HG02588 (cell line): Measurements from ENCODE around the gene GOLGA7B.

Source experiments
- ATAC-seq: cut with Tn5 transposase; IDR thresholded peaks from one replicate; pipeline ENCODE4 v1.9.1; 2021; ENCODE audit warnings: mild to moderate bottlenecking, moderate library complexity; ENCODE audit not compliant: unreplicated experiment

Gene GOLGA7B

DNA sequence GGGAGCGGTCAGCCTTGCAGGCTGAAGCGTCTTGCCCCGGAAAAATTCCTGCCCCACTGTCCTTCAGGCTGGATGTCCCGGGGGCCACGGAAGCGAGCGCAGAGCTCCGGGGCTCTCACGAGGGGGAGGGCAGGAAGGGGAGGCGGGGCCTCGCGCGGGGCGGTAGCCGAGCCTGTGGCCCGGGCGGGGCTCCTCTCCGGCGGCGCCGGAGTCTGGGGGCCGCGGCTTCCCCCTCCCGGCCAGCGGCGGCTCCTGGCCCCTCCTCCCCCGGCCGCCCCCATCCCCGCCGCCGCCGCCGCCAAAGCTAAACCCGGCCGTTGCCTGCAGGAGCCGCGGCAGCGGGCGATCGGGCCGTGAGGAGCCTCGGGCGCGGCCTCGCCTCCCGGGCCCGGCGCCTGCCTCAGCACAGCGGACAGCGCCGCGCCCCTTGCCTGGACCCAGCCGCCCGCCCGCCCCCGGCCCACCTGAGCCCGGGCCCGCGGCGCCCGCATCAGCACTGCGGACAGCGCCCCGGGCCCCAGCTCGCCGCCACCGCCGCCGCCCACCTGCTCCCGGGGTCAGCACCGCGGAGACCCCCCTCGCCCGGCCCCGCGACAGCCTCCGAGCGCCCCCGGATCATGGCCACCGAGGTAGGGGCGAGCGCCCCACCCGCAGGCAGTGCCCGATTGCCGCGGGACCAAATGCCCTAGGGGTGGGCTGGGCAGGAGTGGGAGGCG is at the start of gene GOLGA7B:
TSS of gene GOLGA7B (plus strand) at position 157 of the 716 bp plus-strand sequence. CDS start at position 618, 461 bp downstream.
- peak; percentile 49 for ATAC-seq

DNA sequence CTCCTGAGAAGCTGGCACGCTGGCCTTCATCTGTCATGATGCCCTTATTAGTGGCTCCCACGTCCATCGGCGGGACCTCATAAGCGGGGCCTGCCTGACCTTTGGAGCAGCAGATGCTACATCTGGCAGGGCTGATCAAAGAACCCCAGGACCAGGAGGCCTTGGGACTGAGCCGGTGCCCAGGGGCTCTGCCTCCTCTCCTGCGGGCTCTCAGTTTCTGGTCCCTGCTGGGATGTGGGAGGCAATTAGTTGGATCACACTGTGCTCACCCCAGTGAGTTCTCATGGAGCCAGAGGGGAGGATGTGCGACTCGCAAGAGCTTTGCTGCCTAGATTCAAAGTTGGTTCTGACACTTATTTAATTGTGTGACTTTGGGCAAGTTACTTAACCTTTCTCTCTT is 49.2 kb upstream of the GOLGA7B start:
- ATAC-seq, result no peak

DNA sequence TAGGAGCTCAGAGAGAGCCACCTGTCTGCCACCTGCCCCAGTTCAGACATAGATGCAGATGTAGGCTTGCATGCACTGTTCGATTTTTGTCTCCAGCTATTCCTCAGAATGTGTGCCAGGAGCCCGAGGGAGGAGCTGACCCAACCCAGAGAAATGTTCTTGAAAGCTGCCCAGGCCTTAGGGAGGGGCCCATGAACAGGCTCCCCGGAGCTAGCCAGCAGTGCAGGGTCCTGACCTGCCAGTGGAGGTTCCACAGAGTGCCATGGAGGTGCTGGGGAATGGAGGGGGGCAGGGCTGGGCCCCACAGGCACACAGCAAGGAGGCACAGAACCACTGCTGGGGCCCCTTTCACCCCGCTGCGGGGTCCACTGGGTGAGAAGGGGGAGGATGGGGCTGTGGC is 48.2 kb upstream of the GOLGA7B start:
- ATAC-seq, result no peak

DNA sequence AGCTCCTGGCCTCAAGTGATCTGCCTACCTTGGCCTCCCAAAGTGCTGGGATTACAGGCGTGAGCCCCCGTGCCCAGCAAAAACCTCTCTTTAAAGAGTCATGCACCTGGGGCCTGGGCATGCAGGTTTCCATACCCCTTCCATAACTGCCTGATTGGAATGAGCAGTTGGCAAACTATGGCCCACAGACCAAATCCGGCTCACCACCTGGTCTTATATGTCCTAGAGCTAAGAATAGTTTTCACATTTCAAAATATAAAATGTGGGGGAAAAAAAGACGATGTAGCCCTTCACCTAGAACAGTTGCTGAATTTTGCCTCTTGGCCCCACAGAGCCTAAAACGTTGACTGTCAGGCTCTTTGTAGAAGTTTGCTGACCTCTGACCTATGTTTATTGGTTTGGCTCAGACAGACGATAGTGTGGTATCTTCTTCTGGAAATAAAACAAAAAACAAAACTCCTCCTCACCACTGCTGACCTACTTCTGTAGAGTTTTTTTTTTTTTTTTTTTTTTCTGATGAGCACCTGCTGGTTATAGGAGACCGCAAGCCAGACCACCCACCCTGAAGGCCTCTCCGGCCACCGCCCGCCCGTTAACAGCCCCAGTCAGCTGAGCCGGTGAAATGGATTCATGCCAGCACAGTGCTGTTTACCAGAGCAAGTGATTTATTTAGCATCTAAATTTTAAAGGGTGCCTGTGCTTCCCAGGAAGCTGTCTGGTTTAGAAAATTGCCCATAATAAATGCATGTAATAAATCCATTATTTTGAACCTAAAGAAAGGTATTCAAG is 44.4 kb upstream of the GOLGA7B start:
- no peak for ATAC-seq

DNA sequence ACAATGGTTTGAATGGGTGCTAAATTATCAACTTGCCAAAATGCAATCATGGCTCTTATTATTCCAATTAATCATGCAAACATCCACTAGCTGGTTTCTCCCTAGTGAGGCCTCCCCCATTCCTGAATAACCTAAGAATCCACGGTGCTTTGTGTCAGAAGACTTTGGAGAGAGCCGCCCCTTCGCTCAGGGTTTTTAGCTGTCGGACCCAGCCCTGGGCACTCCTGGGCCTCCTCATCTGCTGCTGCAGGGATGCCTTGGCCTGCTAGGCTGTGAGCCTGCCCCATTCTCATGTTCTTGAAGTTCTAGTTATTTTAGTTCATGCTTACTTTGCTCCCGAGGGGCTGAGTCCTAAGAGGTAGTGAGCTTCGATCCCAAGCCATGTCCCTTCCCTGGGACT is 43.7 kb upstream of the GOLGA7B start:
- ATAC-seq, result no peak

DNA sequence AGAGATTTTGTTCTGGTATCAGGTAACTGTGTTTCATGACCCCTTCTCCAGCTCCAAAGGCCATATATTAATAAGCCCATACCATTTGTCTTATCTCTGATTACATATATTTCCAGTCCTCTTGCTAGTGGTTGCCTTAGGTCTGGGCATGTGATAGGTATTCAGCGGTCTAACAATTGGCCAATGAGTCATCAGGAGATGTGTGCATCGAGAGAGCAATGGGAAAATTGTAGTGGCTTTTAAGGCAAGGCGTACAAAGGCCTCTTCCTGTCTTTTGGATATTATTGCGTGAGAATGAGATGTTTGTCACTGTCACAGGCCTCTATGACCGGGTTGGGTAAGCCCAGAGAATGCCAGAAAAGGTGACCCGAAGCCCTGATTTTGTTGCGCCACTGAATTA is 39.2 kb upstream of the GOLGA7B start:
- no peak for ATAC-seq

DNA sequence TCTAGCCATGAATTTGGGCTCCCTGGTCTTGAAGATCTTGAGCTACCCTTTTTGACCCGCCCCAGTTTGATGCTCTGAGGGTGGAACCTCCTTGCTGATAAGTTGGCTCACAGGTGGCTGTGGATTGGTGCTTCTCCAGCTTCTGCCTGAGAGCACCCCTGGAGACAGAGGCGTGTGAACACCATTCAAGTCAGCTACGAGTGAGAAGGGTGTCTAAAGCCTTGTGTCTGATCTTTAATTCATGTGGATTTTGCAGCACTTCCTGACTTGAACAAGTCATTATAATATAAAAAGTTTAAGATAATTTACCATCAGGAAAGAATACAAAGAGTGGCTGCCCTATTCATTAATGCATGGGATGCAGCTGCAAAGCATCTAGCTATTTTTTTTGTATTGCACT is 37.7 kb upstream of the GOLGA7B start:
- ATAC-seq, result no peak

DNA sequence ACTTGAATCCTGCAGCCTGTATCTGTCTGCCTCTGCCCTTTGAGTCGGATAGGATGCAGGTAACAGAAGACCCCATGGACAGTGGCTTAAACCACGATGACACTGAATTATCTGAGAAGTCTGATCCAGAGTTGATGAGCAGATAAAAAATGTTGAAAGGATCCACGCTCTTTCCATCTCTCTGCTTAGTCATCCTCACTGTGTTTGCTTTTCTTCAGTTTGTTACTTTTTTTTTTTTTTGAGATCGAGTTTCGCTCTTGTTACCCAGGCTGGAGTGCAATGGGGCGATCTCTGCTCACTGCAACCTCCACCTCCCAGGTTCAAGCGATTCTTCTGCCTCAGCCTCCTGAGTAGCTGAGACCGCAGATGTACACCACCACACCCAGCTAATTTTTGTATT is 36.9 kb upstream of the GOLGA7B start:
- ATAC-seq, result no peak

DNA sequence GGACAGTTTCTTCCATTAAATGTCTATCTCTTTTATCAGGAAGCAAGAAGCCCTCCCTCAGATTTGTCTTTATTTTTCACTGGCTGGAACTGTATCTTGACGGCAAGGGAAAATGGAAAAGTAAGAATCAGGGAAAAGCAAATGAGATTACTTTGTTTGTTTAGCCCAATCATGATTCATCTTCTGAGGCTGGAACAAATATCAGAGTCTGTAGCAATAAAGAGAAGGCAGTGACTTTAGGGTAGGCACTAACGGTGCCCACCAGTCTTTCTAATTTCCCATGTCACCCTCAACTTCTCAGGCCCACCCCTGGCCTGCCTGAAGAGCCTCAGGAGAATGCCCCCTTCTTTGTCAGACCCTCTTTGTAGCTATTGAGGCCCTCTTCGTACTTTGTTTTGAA is 36.3 kb upstream of the GOLGA7B start:
- no peak for ATAC-seq

DNA sequence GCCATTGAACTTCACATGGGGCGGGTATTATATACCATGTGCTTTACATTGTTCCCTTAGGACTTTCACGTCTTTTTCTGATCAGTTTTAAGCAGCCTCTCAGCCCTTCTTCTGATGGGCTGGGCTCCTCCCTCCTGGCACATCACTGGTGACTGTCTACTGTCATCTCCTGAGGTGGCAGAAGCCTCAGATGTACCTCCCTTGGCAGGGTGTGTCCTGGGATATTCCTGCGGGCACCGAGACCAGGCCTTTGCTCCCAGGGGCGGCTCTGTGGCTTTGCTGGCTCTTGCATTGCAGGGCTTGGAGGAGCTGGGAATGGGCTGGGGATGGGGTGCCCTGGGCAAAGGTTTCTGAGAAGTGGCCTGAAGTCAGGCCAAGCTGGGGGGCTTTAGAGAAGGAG is 34.6 kb upstream of the GOLGA7B start:
- no peak for ATAC-seq

DNA sequence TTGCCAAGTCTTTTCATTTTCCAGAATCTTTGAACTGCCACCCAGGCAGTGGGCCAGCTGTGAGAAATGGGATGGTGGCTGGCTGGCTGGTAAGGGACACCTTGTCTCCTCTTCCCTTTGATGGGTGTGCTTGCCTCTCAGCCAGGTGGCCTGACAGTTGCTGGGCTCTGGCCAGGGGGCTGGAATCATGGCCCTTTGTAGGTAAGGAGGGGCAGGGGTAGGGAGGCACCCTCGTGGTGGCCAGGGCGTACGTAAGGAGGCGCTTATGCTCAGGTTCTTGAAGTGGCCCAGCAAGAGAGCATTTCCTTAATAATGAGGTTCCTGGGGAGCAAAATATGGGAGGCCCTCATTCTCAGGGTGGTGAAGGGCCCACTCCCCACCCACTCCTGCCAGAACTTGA is 33.0 kb upstream of the GOLGA7B start:
- ATAC-seq, result no peak

DNA sequence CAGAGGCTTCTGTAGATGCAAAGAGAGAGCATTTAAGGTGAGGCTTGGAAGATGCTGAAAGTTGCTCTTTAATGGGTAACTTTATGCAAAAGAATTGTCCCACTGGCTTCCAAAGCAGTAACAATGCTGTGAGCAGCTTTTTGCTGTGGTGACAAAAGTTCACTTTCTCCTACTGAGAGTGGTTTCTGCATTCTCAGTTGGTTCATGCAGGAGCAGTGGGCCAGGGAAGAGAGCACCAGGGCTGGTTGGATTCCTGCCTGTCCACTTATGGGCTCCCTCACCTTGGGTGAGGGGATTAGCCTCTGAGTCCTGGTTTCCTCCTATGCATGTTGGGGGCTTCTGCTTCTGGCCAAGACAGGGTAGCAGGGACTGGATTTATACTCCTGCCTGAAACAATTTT is 31.1 kb upstream of the GOLGA7B start:
- ATAC-seq, result no peak

DNA sequence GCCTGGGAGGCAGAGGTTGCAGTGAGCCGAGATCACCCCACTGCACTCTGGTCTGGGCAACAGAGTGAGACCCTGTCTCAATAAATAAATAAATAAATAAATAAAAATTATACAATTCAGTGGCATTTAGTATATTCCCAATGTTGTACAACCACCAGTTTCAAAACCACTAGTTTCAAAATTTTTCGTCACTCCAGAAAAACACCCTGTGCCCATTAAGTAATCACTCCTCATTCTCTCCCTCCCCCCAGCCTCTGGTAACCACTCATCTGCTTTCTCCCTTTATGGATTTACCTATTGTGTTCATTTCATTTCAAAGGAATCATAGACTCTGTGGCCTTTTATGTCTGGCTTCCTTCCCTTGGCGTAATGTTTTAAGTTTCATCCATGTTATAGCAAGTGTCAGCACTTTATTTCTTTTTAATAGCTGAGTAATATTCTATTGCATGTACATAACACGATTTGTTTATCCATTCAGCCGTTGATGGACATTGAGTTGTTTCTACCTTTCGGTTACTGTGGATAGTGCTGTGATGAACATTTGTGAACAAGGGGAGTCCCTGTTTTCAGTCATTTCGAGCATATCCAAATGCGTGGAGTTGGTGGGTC is 29.4 kb upstream of the GOLGA7B start:
- no peak for ATAC-seq

DNA sequence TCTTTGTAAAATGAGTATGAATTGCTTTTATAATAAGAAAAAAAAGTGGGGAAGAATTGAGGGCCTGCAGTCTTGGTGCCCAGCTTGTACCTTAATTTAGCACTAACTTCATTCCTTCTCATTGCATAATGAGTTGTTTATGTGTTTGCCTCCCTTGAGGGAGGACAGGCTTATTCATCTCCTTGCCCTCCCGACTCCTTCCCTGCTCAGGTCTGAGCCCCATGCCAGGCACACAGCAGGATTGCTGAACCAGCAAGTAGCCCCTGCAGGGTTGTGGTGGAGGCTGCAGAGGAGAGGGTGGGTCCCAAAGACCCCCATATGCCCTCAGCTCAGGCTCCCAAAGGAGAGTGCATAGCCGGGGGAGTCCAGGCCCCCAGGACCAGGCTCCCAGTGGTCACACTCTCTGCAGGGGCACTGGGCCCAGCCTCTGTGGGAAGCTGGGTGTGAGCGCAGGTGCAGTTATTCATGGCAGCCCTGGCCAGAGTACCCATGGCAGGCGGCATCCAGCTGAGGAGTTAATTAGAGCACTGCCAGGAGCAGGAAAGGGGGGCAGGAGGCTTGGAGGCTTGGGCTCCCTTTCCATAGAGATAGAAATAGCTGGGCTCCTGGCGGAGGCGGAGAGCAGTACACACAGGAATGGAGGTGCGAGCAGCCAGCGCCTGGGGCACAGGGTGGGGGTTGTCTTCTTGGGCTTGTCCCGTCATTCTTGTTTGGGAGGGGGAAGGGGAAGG is 28.2 kb upstream of the GOLGA7B start:
- ATAC-seq, result no peak

DNA sequence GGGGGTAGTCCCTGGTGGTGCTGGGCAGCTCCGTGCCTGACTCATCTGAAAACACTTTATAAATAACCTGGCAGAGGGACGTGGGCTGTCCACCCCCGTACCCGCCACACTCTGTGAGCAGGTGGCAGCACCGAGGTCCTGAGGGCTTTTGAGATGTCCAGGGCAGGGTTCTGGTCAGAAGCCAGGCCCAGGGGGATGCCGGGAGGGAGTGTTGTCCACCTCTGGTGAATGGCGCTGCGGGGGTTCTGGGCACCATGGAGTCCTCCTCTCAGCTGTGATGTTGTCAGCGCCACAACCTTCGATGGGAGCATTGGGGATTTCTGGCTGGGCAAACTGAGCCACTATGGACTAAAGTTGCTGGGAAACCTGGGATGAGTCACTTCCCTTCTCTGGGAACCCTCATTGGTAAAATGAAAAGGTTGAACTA is 27.4 kb upstream of the GOLGA7B start:
- no peak for ATAC-seq

DNA sequence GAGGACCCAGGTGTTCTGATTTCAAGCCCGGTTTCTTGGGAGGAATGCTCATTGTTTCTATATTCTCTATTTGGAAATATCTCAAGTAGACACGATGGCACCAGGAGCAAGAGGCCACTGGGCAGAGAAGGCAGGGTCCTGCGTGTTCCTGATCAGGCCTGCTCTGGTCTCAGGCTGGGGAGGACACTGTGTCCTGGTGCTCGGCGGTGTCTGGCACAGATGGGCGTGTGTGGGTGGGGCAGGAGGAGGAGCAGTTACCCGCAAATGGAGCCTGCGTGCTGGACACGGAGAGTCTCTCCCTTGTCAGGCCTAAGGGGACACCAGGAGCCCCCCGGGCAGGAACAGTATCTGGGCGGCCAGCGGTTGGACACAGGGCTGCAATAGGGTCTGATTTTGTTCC is 25.9 kb upstream of the GOLGA7B start:
- no peak for ATAC-seq

DNA sequence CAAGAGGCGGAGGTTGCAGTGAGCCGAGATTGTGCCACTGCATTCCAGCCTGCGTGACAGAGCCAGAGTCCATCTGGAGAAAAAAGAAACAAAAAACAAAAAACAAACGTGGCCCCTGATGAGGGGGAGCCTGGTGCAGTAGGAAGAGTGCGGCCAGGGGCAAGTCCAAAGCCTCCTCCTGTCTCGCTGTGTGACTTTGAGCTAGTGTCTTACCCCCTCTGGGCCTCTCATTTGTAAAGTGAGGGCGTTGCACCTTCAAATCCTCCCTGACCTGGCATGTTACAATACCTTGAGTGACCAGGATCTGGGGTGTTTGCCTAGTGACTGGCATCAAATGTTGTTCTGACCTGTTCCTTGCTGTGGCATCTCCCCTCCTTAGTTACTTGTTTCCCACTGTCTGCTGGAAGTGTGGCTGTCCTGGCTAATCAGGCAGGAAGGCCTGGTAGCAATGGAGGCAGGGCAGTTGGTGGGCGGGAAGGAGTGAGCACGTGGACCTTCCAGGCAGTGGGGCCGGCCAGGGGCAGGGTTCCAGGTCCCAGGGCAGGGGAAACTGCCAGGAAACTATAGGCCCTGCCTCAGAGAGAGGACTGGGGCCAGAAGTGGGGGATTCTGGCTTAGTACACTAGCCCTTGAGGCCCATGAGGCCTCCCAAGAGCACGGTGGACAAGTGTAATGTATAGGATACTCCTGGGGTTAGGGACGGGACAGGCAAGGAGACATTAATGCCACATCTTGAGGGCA is 24.5 kb upstream of the GOLGA7B start:
- no peak for ATAC-seq

DNA sequence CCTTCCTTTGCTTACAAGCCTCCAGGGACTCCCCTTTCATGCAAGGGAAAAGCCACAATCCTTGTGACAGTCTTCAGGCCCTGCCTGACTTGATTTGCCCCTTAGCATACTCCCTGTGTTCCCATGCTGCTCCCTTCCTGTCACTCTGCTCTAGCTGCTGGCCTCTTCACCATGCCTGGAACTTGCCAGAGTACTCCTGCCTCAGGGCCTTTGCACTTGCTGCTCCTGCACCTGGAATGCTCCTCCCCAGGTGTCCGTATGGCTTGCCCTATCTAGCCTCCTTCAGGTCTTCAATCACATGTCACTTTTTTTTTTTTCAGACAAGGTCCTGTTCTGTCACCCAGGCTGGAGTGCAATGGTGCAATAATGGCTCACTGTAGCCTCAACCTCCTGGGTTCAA is 22.8 kb upstream of the GOLGA7B start:
- no peak for ATAC-seq

DNA sequence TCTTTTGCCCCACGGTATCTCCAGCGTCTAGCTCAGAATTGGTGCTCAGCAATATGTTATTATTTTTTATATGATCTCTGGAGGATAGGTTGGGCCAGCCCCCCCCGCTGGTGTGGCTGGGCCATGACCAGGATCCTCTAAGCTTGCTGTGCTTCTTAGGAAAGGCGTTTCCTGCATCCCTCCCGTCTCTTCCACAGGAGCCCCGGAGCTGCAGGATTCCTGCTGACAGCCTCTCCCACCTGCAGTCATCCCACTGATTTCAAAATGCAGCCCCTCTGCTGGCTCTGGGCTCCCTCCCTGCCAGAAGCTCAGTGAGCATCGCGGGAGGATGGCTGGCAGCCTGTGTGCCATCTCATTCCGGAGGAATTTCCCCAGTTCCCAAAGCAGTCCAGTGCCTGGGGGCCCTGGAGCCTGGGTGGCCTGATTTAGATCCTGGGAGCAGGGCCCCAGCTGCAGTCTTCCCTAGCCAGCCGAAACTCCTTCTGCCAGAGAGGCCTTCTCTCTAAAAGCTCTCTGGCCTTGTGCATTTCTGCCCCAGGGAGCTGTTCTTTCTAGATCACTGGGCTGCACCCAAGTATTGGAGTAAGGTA is 21.8 kb upstream of the GOLGA7B start:
- ATAC-seq, result no peak

DNA sequence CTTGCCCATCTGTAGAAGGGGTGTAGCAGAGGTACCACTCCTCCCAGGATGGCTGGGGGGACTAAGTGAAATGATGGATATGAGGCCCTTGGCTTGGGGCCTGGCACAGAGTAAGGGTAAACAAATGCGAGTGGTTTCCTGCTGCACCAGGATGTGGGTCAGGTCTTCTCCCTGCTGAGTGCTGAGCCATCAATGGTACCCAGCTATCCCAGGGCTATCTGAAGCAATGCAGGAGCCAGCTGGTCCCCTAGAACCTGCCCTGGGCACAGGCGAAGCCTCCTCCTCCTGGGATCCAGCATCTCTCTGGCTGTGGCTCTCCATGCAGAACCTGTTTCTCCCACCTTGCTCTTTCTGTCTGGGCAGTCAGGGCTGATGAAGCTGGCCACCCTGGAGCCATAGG is 20.9 kb upstream of the GOLGA7B start:
- no peak for ATAC-seq
